Measurements from ENCODE around the gene IGSF8. TPM values are rescaled to one million over a fixed set of nuclear protein-coding genes. Genes with fewer than 3 reads are reported as not detected.

Gene IGSF8
- total and polyA plus RNA-seq, 9 donors, result 7.3 to 45.6 (median 34.2) TPM

DNA sequence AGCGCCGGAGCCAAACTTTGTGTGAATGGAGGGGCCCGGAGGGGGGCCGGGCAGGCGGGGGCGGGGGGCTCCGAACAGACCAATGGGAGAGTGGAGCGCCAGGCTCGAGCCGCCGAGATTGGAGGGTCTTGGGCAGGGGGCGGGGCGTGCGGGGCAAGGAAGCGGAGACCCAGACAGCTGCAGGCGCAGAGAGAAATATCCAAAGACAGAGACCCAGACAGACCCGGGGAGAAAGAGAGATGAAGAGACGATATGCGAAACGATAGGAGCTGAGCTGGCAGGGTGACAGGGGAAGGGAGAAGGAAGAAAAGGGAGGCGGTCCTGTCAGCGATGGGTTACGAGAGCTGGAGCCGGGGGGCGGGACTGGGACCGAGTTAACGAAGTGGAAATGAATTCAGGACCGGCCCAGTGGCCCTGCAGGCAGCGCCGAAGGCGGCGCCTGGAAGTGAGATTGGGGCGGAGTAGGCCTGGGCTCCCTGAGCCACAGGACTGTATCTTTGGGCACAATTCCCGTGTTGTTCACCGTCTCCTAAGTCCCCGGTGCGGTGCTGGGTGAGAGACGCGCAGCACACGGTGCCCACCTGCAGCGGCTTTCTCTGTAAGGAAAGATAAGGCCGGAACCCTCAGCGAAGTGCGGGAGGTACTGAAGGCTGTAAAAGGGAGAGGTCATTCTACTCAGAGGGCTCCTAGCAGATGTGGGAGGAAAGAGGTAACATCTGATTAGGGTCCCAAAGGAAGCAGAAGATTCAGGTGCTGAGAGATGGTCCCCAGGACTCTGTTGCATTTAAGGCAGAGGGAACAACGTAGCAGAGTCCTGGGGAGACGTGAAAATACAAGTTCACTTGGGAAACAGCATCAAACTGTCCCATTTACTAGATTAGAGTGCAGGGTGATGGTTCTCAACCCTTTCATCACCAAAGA, 27.9 kb downstream of the IGSF8 start:
- DNase-seq, result peak; percentile 36 to 79 (median 66)
- no peaks in the 10 kb centered on the region for H3K9me3 ChIP-seq
- H3K36me3 ChIP-seq, result no peaks in the 10 kb centered on the region
- peaks cover 2% of the 10 kb centered on the region for H3K4me1 ChIP-seq (ENCODE audit: insufficient read depth)
- 2% methylated on average over 43 to 46 of the region's 46 CpGs for WGBS, 3 donors
- TF ChIP-seq, protein P1, sequence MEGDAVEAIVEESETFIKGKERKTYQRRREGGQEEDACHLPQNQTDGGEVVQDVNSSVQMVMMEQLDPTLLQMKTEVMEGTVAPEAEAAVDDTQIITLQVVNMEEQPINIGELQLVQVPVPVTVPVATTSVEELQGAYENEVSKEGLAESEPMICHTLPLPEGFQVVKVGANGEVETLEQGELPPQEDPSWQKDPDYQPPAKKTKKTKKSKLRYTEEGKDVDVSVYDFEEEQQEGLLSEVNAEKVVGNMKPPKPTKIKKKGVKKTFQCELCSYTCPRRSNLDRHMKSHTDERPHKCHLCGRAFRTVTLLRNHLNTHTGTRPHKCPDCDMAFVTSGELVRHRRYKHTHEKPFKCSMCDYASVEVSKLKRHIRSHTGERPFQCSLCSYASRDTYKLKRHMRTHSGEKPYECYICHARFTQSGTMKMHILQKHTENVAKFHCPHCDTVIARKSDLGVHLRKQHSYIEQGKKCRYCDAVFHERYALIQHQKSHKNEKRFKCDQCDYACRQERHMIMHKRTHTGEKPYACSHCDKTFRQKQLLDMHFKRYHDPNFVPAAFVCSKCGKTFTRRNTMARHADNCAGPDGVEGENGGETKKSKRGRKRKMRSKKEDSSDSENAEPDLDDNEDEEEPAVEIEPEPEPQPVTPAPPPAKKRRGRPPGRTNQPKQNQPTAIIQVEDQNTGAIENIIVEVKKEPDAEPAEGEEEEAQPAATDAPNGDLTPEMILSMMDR (IDR thresholded peaks at IDR 0.05), result no peak
- TF ChIP-seq EP300 (IDR thresholded peaks at IDR 0.05) (no peak), POLR2A (IDR thresholded peaks at IDR 0.05) (no peak)
- peak overlapping the region; percentile 43 for H3K4me3 ChIP-seq
- intact Hi-C loops (cut with DNase I), result no loop called here
- no peak overlapping the region for H3K27ac ChIP-seq
- no peaks in the 10 kb centered on the region for H3K27me3 ChIP-seq

DNA sequence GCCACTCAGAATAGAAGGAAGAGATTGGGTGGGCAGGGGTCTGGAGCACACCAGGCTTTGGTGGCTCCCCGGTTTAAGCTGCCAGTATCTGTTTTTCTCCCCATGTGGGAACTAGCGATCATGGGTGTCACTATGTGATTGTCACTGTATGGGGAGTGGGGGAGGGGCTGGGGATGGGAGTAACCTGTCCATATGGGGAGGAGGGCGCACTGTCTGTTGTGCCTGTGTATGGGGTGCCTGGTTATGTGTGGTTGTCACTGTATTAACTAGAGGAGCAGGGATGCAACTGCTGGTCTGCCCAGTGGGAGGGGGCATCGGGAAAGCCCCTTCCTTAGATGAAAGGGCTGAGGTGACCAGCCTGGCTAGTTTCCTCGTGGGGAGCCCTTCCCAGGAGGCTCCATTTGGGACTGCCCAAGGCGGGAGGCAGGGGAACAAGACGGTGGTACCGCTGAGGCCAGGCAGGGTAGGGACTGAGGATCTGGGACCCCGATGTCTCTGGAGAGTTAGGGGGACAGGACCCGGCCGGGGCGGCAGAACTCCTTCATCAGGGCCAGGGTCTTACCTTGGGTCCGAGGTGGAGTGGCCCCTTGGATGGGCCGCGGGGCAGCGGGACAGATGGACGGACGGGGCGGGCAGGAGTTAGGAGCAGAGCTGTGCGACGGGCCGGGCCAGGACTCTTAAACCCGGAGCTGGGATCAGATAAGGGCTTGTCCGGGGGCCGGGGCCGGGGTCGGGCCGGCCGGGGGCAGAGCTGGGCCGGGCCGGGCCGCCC, 28.8 kb downstream of the IGSF8 start, which contains the start of gene KCNJ10:
TSS of gene KCNJ10 (minus strand) at position 701 of the 772 bp plus-strand sequence. CDS start 27,628 bp downstream, outside the sequence.
- peak within 1 kb of the TSS; percentile 43 for H3K4me3 ChIP-seq
- DNase-seq, result no peak
- WGBS, 3 donors, result 9 to 15% (median 11%) methylated on average over 27 to 32 of the region's 32 CpGs
- no peak for TF ChIP-seq POLR2A (IDR thresholded peaks at IDR 0.05)
- TF ChIP-seq, protein P1 (IDR thresholded peaks at IDR 0.05), result no peak
- TF ChIP-seq EP300 (IDR thresholded peaks at IDR 0.05), result no peak
- H3K27me3 ChIP-seq, result no peaks in the 10 kb centered on the region
- intact Hi-C loops (cut with DNase I), result no loop called here
- peaks cover 2% of the 10 kb centered on the region for H3K4me1 ChIP-seq (ENCODE audit: insufficient read depth)
- H3K36me3 ChIP-seq, result no peaks in the 10 kb centered on the region
- no peaks in the 10 kb centered on the region for H3K9me3 ChIP-seq
- no peak within 1 kb of the TSS for H3K27ac ChIP-seq

DNA sequence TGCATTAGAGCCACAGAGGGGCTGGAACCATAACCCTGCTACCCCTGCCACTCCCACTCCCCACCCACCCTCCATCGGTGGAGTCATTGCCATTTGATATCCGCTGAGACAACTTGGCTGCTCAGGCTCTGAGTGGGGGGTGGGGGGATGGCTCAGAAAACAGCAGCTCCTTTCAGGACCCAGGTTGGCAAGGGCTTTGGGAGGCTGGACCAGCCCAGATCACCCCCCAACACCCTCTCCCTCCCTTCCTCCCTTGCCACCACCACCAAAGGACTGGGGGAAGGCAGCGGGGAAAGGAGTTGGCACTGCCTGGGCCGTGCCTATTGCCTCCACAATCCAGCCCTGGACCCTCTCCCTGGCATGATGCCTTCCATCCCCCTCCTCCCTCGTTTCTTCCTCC, 30.2 kb downstream of the IGSF8 start:
- Histone ChIP-seq H3K9me3 (no peaks in the 10 kb centered on the region), H3K4me1 (ENCODE audit: insufficient read depth) (peaks cover 2% of the 10 kb centered on the region), H3K27me3 (no peaks in the 10 kb centered on the region), H3K4me3 (no peak overlapping the region), H3K27ac (no peak overlapping the region), H3K36me3 (no peaks in the 10 kb centered on the region)
- intact Hi-C loops (cut with DNase I), result no loop called here
- TF ChIP-seq, protein P1 (IDR thresholded peaks at IDR 0.05), result no peak
- TF ChIP-seq POLR2A (IDR thresholded peaks at IDR 0.05) (no peak), EP300 (IDR thresholded peaks at IDR 0.05) (no peak)
- 55 to 69% (median 57%) methylated on average over 5 of the region's 5 CpGs for WGBS, 3 donors
- DNase-seq, result no peak

DNA sequence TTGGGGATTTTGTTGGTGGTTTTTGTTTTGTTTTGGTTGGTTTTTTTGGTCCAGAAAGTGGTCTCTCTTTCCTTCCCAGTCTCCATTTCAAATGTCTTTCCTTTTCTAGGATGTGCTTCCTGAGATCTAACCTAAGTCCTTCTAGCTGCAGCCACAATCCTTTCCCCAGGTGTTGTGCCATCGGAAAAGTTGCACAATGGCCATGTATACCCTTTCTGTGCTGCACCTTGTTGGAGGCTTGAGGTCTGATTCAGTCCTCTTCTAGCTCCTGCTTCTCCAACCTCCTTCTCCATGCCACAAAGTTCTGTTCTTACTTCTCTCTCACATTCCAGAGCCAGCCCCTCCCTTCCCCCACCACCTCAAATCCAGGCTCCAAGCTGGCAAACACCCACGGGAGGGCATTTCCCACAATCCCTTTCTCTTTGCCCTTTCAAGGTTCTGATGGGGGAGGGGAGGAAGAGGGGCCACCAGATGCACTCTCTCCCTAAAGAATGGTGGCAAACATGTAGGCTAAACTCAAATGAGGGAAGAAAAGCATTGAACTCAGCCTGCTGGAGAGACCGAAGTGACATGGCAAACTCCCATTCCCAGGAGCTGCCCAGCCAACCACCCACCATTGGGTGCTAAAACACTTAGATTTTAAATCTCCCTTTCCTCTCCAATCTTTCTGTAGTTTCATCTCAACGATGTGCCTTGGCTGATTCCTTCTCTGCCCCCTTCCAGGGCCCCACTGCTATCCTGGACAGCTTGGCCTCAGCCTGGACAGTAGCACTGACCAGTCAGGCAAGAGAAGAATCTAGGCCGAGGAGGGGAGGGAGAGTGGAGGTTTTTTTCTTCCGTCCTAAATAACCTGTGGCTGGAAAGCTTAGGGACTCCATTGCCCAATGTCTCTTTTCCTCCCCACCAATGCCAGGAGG, 31.3 kb downstream of the IGSF8 start:
- Histone ChIP-seq H3K36me3 (no peaks in the 10 kb centered on the region), H3K9me3 (no peaks in the 10 kb centered on the region), H3K4me3 (no peak overlapping the region), H3K27me3 (no peaks in the 10 kb centered on the region), H3K27ac (no peak overlapping the region), H3K4me1 (ENCODE audit: insufficient read depth) (peaks cover 2% of the 10 kb centered on the region)
- TF ChIP-seq POLR2A (IDR thresholded peaks at IDR 0.05) (no peak), EP300 (IDR thresholded peaks at IDR 0.05) (no peak)
- TF ChIP-seq, protein P1 (IDR thresholded peaks at IDR 0.05), result no peak
- no peak for DNase-seq
- 40 to 45% (median 41%) methylated on average over 6 of the region's 6 CpGs for WGBS, 3 donors
- intact Hi-C loops (cut with DNase I), result no loop called here

Measured in ovary (tissue), 9 donors.